Caco-2 (cell line): Measurements from ENCODE around the gene GRID1. TPM values are rescaled to one million over a fixed set of nuclear protein-coding genes. Genes with fewer than 3 reads are reported as not detected.

Experiments
- BruUV-seq: library from RNA; stranded (reverse); fragments of 400-500 nt; replicated peaks from 2 replicates; lab custom pipeline; 2021; lab: Mats Ljungman, UMichigan
- CTCF ChIA-PET: fragments of 300-600 bp; sonication (Branson Sonifier 250); formaldehyde crosslinking; loops from one replicate; lab custom pipeline; 2022; ENCODE audit warnings: antibody characterized with exemption; lab: Charles Lee
- POLR2A ChIA-PET: fragments of 300-600 bp; sonication (Branson Sonifier 250); formaldehyde crosslinking; loops from one replicate; lab custom pipeline; 2022; ENCODE audit warnings: antibody characterized with exemption; lab: Charles Lee
- DNase-seq, 2 experiments: peaks; one replicate each; pipeline versions ENCODE4 v3.0.0 to v3.0.0-alpha.2; 2020 to 2022
- H3K27me3 ChIP-seq: replicated peaks from 2 replicates; pipeline ENCODE4 v1.6.0; 2011; ENCODE audit warnings: low read length; ENCODE audit not compliant: control insufficient read depth, insufficient read depth
- H3K36me3 ChIP-seq: 2 replicates; pipeline ENCODE4 v1.5.1; 2011; ENCODE audit warnings: low read length; ENCODE audit not compliant: control insufficient read depth, insufficient read depth
- H3K4me1 ChIP-seq: fragments of 250-450 bp; sonication (Bioruptor Pico); 2 replicates; pipeline ENCODE4 v1.5.1; 2020; ENCODE audit warnings: mild to moderate bottlenecking
- H3K4me3 ChIP-seq: 2 replicates; pipeline ENCODE4 v1.5.1; 2011; ENCODE audit warnings: low read depth, mild to moderate bottlenecking, control low read depth, low read length
- H3K9me3 ChIP-seq: fragments of 250-450 bp; sonication (Bioruptor Pico); 2 replicates; pipeline ENCODE4 v1.5.1; 2020; ENCODE audit warnings: mild to moderate bottlenecking, moderate library complexity
- H3K27ac Mint-ChIP-seq: one replicate; pipeline ENCODE4 v1.8.0; 2022; ENCODE audit warnings: mixed read lengths; ENCODE audit not compliant: unreplicated experiment
- H3K27me3 Mint-ChIP-seq: one replicate; pipeline ENCODE4 v1.8.0; 2022; ENCODE audit warnings: mixed read lengths; ENCODE audit not compliant: insufficient read depth, unreplicated experiment
- H3K36me3 Mint-ChIP-seq: one replicate; pipeline ENCODE4 v1.8.0; 2022; ENCODE audit warnings: mild to moderate bottlenecking, mixed read lengths; ENCODE audit not compliant: insufficient read depth, unreplicated experiment
- H3K4me1 Mint-ChIP-seq: one replicate; pipeline ENCODE4 v1.8.0; 2022; ENCODE audit warnings: low read depth, mixed read lengths; ENCODE audit not compliant: unreplicated experiment
- H3K4me3 Mint-ChIP-seq: one replicate; pipeline ENCODE4 v1.8.0; 2022; ENCODE audit warnings: mild to moderate bottlenecking, moderate library complexity, mixed read lengths; ENCODE audit not compliant: unreplicated experiment
- H3K9me3 Mint-ChIP-seq: one replicate; pipeline ENCODE4 v1.8.0; 2022; ENCODE audit warnings: mixed read lengths; ENCODE audit not compliant: unreplicated experiment
- CTCF ChIP-seq, 2 experiments: fragments of 200-600 bp in 1 of 2; IDR thresholded peaks; 1 replicate in 1 of 2; 2 replicates in 1 of 2; pipeline versions ENCODE4 v1.5.1 to v1.8.0; 2011 to 2022; ENCODE audit warnings: antibody characterized with exemption in 1 of 2, control low read depth in 1 of 2, inconsistent platforms in 1 of 2, low read depth in 1 of 2, low read length in 1 of 2, mild to moderate bottlenecking in 1 of 2, moderate library complexity in 1 of 2; ENCODE audit not compliant: insufficient read depth in 1 of 2, severe bottlenecking in 1 of 2, unreplicated experiment in 1 of 2
- intact Hi-C: fragments of 100-400 bp; cut with micrococcal nuclease; formaldehyde crosslinking; loops from one replicate; pipeline ENCODE4 v1.10.0; 2022; ENCODE audit not compliant: unreplicated experiment
- total RNA-seq: library from RNA; stranded (reverse); gene quantifications from 2 replicates; pipeline ENCODE4 v1.2.3, GENCODE V29; 2022

Gene GRID1
- total RNA-seq, 1 experiment from 2014 or later = 8.0 TPM

- Mint-ChIP-seq H3K27me3 (no peaks in the 10 kb centered on the region), H3K4me1 (peaks cover 28% of the 10 kb centered on the region), H3K9me3 (no peaks in the 10 kb centered on the region), H3K4me3 (no peak overlapping the region), H3K36me3 (no peaks in the 10 kb centered on the region), H3K27ac (no peak overlapping the region)
- no peak for TF ChIP-seq CTCF (IDR thresholded peaks at IDR 0.05; ENCODE audit: insufficient read depth in 1 of 2, low read depth in 1 of 2, low read length in 1 of 2, severe bottlenecking in 1 of 2, unreplicated experiment in 1 of 2)
- intact Hi-C loops = loop anchor here (2.0 to 5.0 kb wide), 2 partner anchors 31 to 67 kb away; no protein-coding TSS in a partner anchor
- Histone ChIP-seq H3K9me3 (no peaks in the 10 kb centered on the region), H3K4me3 (no peak overlapping the region), H3K4me1 (peaks cover 32% of the 10 kb centered on the region), H3K27me3 (no peaks in the 10 kb centered on the region), H3K36me3 (no peaks in the 10 kb centered on the region)
- BruUV-seq = no TSS peak
- no peak for DNase-seq
- CTCF ChIA-PET = no interaction called here
- POLR2A ChIA-PET = no interaction called here
Observed at GRCh38 chr10:85619832-85620231, 746.8 kb downstream of the GRID1 start.

GRCh38 chr10:85618841-85619240, 747.8 kb downstream of the GRID1 start:
- POLR2A ChIA-PET = no interaction called here
- no peak for DNase-seq
- H3K4me1 ChIP-seq = peaks cover 32% of the 10 kb centered on the region
- Mint-ChIP-seq H3K4me1 (peaks cover 28% of the 10 kb centered on the region), H3K9me3 (no peaks in the 10 kb centered on the region), H3K27ac (no peak overlapping the region), H3K4me3 (no peak overlapping the region), H3K27me3 (no peaks in the 10 kb centered on the region), H3K36me3 (no peaks in the 10 kb centered on the region)
- TF ChIP-seq CTCF (IDR thresholded peaks at IDR 0.05; ENCODE audit: insufficient read depth in 1 of 2, low read depth in 1 of 2, low read length in 1 of 2, severe bottlenecking in 1 of 2, unreplicated experiment in 1 of 2) = no peak
- H3K9me3 ChIP-seq = no peaks in the 10 kb centered on the region
- intact Hi-C loops = no loop called here
- H3K27me3 ChIP-seq = no peaks in the 10 kb centered on the region
- H3K36me3 ChIP-seq = no peaks in the 10 kb centered on the region
- H3K4me3 ChIP-seq = no peak overlapping the region
- BruUV-seq = no TSS peak
- CTCF ChIA-PET = no interaction called here

- no peak for DNase-seq
- Histone ChIP-seq H3K9me3 (no peaks in the 10 kb centered on the region), H3K27me3 (no peaks in the 10 kb centered on the region), H3K4me1 (peaks cover 30% of the 10 kb centered on the region), H3K36me3 (no peaks in the 10 kb centered on the region), H3K4me3 (no peak overlapping the region)
- no peaks in the 10 kb centered on the region for H3K9me3 Mint-ChIP-seq
- TF ChIP-seq CTCF (IDR thresholded peaks at IDR 0.05; ENCODE audit: insufficient read depth in 1 of 2, low read depth in 1 of 2, low read length in 1 of 2, severe bottlenecking in 1 of 2, unreplicated experiment in 1 of 2) = no peak
- no peak overlapping the region for H3K4me3 Mint-ChIP-seq
- no TSS peak for BruUV-seq
- ChIA-PET CTCF (no interaction called here), POLR2A (no interaction called here)
- no peaks in the 10 kb centered on the region for H3K27me3 Mint-ChIP-seq
- peaks cover 19% of the 10 kb centered on the region for H3K4me1 Mint-ChIP-seq
- H3K27ac Mint-ChIP-seq = no peak overlapping the region
- intact Hi-C loops = no loop called here
- no peaks in the 10 kb centered on the region for H3K36me3 Mint-ChIP-seq
Observed at GRCh38 chr10:85617751-85618546, 748.6 kb downstream of the GRID1 start.
